Hepatocyte (in vitro differentiated cells): ENCODE data around the gene EFCAB3.

ENCODE experiments used
- CTCF ChIP-seq: fragments of 200-600 bp; sonication (generic); IDR thresholded peaks from 2 replicates; pipeline ENCODE4 v1.5.1; 2016; ENCODE audit warnings: antibody characterized with exemption, mild to moderate bottlenecking; ENCODE audit not compliant: poor library complexity
- EZH2 ChIP-seq: fragments of 200-600 bp; sonication (generic); IDR thresholded peaks from 2 replicates; pipeline ENCODE4 v1.6.1; 2016; ENCODE audit warnings: antibody characterized with exemption, mild to moderate bottlenecking, borderline replicate concordance
- EZH2phosphoT487 ChIP-seq: fragments of 200-600 bp; sonication (generic); IDR thresholded peaks from one replicate; pipeline ENCODE4 v1.6.1; 2018; ENCODE audit warnings: antibody characterized with exemption, mild to moderate bottlenecking, low read depth, moderate library complexity; ENCODE audit not compliant: unreplicated experiment, severe bottlenecking

GRCh38 chr17:62380253-62380652 is at the start of gene EFCAB3:
- TF ChIP-seq CTCF, result no peak
- TF ChIP-seq EZH2, result no peak
- no peak for TF ChIP-seq EZH2phosphoT487
